Progenitor cell of endocrine pancreas (in vitro differentiated cells): Measurements from ENCODE around the gene RASGRP2. TPM values are rescaled to one million over a fixed set of nuclear protein-coding genes. Genes with fewer than 3 reads are reported as not detected.
"Not testable (repeated sequence)": the region's sequence is repeated elsewhere in the genome, so short reads cannot be mapped to it uniquely, and the experiment has no call there.

Experiments
- DNase-seq: peaks from one replicate; pipeline ENCODE4 v3.0.0; 2021; ENCODE audit warnings: low spot score; ENCODE audit not compliant: unreplicated experiment
- H3K27ac Mint-ChIP-seq: 2 replicates; pipeline ENCODE4 v1.8.0; 2021; ENCODE audit warnings: mild to moderate bottlenecking, moderate library complexity, mixed read lengths
- H3K27me3 Mint-ChIP-seq: 2 replicates; pipeline ENCODE4 v1.8.0; 2021; ENCODE audit warnings: mixed read lengths
- H3K36me3 Mint-ChIP-seq: 2 replicates; pipeline ENCODE4 v1.8.0; 2022; ENCODE audit warnings: mixed read lengths; ENCODE audit not compliant: insufficient read depth
- H3K4me1 Mint-ChIP-seq: 2 replicates; pipeline ENCODE4 v1.8.0; 2021; ENCODE audit warnings: low read depth, mixed read lengths
- H3K4me3 Mint-ChIP-seq: 2 replicates; pipeline ENCODE4 v1.8.0; 2021; ENCODE audit warnings: low read depth, mild to moderate bottlenecking, moderate library complexity, mixed read lengths
- H3K9me3 Mint-ChIP-seq: 2 replicates; pipeline ENCODE4 v1.8.0; 2021; ENCODE audit warnings: low read depth, mixed read lengths
- total RNA-seq: library from RNA; stranded (reverse); gene quantifications from 2 replicates; pipeline ENCODE4 v1.2.1, GENCODE V29; 2021
- TF ChIP-seq, protein P1 (sequence below): fragments of 200-600 bp; sonication (generic); IDR thresholded peaks from one replicate; pipeline ENCODE4 v1.5.0; 2021; ENCODE audit warnings: antibody characterized with exemption, mild to moderate bottlenecking; ENCODE audit not compliant: unreplicated experiment

RASGRP2 gene
- total RNA-seq, 1 donor from 2014 or later: 0.53 TPM

DNA sequence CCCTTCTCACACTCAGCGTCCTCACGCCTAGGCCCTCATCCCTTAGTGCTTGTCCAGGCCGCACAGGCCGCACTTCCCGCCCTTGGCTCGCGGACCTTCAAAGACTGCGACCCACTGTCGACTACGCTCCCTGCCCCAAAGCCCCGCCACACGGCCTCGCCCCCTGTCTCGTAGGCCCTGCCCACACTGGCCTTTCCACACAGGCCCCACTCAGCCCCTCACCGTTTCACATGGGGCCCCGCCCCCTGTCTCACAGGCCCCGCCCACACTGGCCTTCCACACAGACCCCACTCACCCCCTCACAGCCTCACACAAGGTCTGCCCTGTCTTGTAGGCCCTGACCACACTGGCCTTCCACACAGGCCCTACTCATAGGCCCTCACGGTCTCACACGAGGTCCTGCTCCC, 32.0 kb downstream of the RASGRP2 start:
- no peak for DNase-seq
- H3K4me3 Mint-ChIP-seq: no peak overlapping the region

GRCh38 chr11:64711138-64711955, 32.6 kb downstream of the RASGRP2 start:
- Mint-ChIP-seq H3K36me3 (no peaks in the 10 kb centered on the region), H3K27ac (no peak overlapping the region), H3K4me1 (peaks cover 9% of the 10 kb centered on the region), H3K4me3 (no peak overlapping the region), H3K27me3 (peaks cover 73% of the 10 kb centered on the region), H3K9me3 (no peaks in the 10 kb centered on the region)
- TF ChIP-seq, protein P1, sequence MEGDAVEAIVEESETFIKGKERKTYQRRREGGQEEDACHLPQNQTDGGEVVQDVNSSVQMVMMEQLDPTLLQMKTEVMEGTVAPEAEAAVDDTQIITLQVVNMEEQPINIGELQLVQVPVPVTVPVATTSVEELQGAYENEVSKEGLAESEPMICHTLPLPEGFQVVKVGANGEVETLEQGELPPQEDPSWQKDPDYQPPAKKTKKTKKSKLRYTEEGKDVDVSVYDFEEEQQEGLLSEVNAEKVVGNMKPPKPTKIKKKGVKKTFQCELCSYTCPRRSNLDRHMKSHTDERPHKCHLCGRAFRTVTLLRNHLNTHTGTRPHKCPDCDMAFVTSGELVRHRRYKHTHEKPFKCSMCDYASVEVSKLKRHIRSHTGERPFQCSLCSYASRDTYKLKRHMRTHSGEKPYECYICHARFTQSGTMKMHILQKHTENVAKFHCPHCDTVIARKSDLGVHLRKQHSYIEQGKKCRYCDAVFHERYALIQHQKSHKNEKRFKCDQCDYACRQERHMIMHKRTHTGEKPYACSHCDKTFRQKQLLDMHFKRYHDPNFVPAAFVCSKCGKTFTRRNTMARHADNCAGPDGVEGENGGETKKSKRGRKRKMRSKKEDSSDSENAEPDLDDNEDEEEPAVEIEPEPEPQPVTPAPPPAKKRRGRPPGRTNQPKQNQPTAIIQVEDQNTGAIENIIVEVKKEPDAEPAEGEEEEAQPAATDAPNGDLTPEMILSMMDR: no peak
- no peak for DNase-seq

More for the DNA sequence above, 32.0 kb downstream of the RASGRP2 start:
- peaks cover 75% of the 10 kb centered on the region for H3K27me3 Mint-ChIP-seq
- H3K4me1 Mint-ChIP-seq: peaks cover 9% of the 10 kb centered on the region
- no peaks in the 10 kb centered on the region for H3K36me3 Mint-ChIP-seq
- H3K27ac Mint-ChIP-seq: peak overlapping the region; percentile 42
- H3K9me3 Mint-ChIP-seq: no peaks in the 10 kb centered on the region
- TF ChIP-seq, protein P1: no peak

DNA sequence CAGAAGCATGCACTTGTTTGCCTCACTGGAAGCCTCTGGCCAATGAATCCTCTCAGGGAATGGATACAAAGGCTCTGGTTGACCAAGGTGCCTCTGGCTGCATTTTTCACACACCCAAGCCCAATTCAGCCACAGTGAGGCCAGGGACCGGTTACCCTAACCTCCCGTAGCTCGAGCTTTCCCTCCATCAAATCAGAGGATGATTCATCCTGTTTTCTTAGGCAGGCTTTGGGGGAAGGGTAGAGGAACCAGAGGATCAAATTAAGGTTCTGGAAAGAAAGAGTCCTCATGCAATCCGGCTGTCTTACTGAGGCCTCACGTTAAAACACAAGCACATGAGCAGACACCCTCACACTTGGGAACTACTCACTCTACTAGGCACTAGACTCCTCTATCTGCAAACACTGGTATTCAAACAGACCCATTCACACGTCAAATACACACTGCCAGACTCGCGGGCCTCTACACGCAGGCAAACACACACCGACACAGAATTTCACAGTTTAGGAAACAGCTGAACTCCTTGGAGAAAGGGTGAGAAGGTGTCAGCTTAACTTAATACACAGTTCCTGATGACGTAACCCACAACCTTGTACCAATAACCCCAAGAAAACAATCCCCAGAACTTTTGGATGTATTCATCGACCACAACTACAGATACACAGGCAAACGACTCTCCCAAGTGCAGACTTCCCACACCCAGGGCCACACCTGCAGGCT, 33.4 kb downstream of the RASGRP2 start:
- no peaks in the 10 kb centered on the region for H3K36me3 Mint-ChIP-seq
- no peak overlapping the region for H3K27ac Mint-ChIP-seq
- H3K9me3 Mint-ChIP-seq: no peaks in the 10 kb centered on the region
- H3K27me3 Mint-ChIP-seq: peaks cover 69% of the 10 kb centered on the region
- TF ChIP-seq, protein P1: no peak
- no peak for DNase-seq
- H3K4me3 Mint-ChIP-seq: no peak overlapping the region
- peaks cover 11% of the 10 kb centered on the region for H3K4me1 Mint-ChIP-seq

GRCh38 chr11:64705501-64705900, 38.4 kb downstream of the RASGRP2 start:
- TF ChIP-seq, protein P1: no peak
- DNase-seq: no peak
- H3K27me3 Mint-ChIP-seq: peaks cover 58% of the 10 kb centered on the region
- peaks cover 1% of the 10 kb centered on the region for H3K36me3 Mint-ChIP-seq
- H3K27ac Mint-ChIP-seq: peak overlapping the region; percentile 8
- H3K4me3 Mint-ChIP-seq: no peak overlapping the region
- H3K4me1 Mint-ChIP-seq: peaks cover 5% of the 10 kb centered on the region
- H3K9me3 Mint-ChIP-seq: no peaks in the 10 kb centered on the region

DNA sequence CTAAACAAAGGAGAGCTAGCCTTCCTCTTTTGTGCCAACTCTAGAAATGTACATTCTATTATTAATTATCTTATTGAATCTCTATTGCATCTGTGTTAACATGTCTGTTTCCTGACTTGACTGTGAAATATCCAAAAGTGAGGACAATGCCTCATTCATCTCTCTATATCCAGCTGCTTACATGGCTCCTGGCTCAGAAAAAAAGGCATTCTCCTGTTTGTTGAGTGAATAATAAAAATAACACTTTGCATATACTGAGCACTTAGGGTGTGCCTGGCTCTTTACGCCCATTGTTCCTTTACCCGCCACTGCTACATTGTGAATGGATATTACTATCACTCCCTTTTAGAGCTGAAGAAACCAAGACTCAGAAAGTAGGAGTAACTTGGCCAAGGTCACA, 40.9 kb downstream of the RASGRP2 start:
- TF ChIP-seq, protein P1: no peak
- H3K36me3 Mint-ChIP-seq: peaks cover 1% of the 10 kb centered on the region
- H3K27me3 Mint-ChIP-seq: peaks cover 52% of the 10 kb centered on the region
- no peaks in the 10 kb centered on the region for H3K9me3 Mint-ChIP-seq
- peaks cover 5% of the 10 kb centered on the region for H3K4me1 Mint-ChIP-seq
- H3K27ac Mint-ChIP-seq: no peak overlapping the region
- no peak for DNase-seq
- no peak overlapping the region for H3K4me3 Mint-ChIP-seq

GRCh38 chr11:64701956-64702355, 42.0 kb downstream of the RASGRP2 start:
- H3K27ac Mint-ChIP-seq: not testable (repeated sequence)

More at GRCh38 chr11:64701956-64702355, 42.0 kb downstream of the RASGRP2 start:
- not testable (repeated sequence) for H3K4me3 Mint-ChIP-seq, H3K36me3 Mint-ChIP-seq, DNase-seq, H3K9me3 Mint-ChIP-seq, H3K4me1 Mint-ChIP-seq
- peaks cover 56% of the 10 kb centered on the region for H3K27me3 Mint-ChIP-seq
